Activated CD8-positive, alpha-beta T cell treated with anti-CD3 and anti-CD28 coated beads for 36 hours (primary cell): ENCODE data around the gene TAB2. TPM values are rescaled to one million over a fixed set of nuclear protein-coding genes. Genes with fewer than 3 reads are reported as not detected.
A peak's percentile ranks its signal among the peaks of the same experiment; 100 is the strongest.
"Not testable (repeated sequence)": the region's sequence is repeated elsewhere in the genome, so short reads cannot be mapped to it uniquely, and the experiment has no call there.

Experiments
- ATAC-seq: fragments of 200-7000 bp; cut with Tn5 transposase; one replicate; pipeline ENCODE4 v1.10.0; 2021; ENCODE audit warnings: mild to moderate bottlenecking, moderate library complexity
- CTCF ChIA-PET: fragments of 350-600 bp; sonication (Branson Sonifier 250); formaldehyde crosslinking; loops from one replicate; lab custom pipeline; 2021; ENCODE audit warnings: antibody characterized with exemption; lab: Charles Lee
- POLR2A ChIA-PET: fragments of 350-600 bp; sonication (Branson Sonifier 250); formaldehyde crosslinking; loops from one replicate; lab custom pipeline; 2021; ENCODE audit warnings: antibody characterized with exemption; lab: Charles Lee
- DNase-seq: peaks from one replicate; pipeline ENCODE4 v3.0.0-alpha.2; 2020
- H3K27ac Mint-ChIP-seq: one replicate; pipeline ENCODE4 v1.8.0; 2021; ENCODE audit warnings: mild to moderate bottlenecking, mixed read lengths
- H3K27me3 Mint-ChIP-seq: one replicate; pipeline ENCODE4 v1.8.0; 2021; ENCODE audit warnings: mixed read lengths
- H3K36me3 Mint-ChIP-seq: one replicate; pipeline ENCODE4 v1.8.0; 2021; ENCODE audit warnings: low read depth, mixed read lengths
- H3K4me1 Mint-ChIP-seq: one replicate; pipeline ENCODE4 v1.8.0; 2021; ENCODE audit warnings: low read depth, mixed read lengths
- H3K4me3 Mint-ChIP-seq: one replicate; pipeline ENCODE4 v1.8.0; 2021; ENCODE audit warnings: mild to moderate bottlenecking, moderate library complexity, mixed read lengths
- H3K9me3 Mint-ChIP-seq: one replicate; pipeline ENCODE4 v1.8.0; 2021; ENCODE audit warnings: mixed read lengths
- CTCF ChIP-seq: fragments of 200-600 bp; IDR thresholded peaks from one replicate; pipeline ENCODE4 v1.8.0; 2022; ENCODE audit warnings: antibody characterized with exemption, mild to moderate bottlenecking
- intact Hi-C: fragments of 100-400 bp; cut with micrococcal nuclease; formaldehyde crosslinking; loops from one replicate; pipeline ENCODE4 v1.10.0; 2022
- total RNA-seq, 2 experiments: library from RNA; stranded (reverse); gene quantifications; one replicate each; pipeline ENCODE4 v1.2.3, GENCODE V29; 2021

The TAB2 gene
- total RNA-seq, 2 experiments from 2014 or later: 64.8 to 69.1 TPM

- ChIA-PET POLR2A (interaction anchor here (0.6 to 5.2 kb wide), 19 partner anchors 10 to 286 kb away, joined by 3 to 18 read pairs (median 3); partner anchors contain the start of gene ZC3H12D), CTCF (interaction anchor here (1.2 kb wide), 1 partner anchor 102 kb away, joined by 3 read pairs; no protein-coding TSS in a partner anchor)
- ATAC-seq (peak; percentile 55), DNase-seq (no peak)
- H3K27ac Mint-ChIP-seq: peak overlapping the region; percentile 98
- TF ChIP-seq CTCF: no peak
- H3K4me3 Mint-ChIP-seq: peak overlapping the region; percentile 93
- no peaks in the 10 kb centered on the region for H3K27me3 Mint-ChIP-seq
- H3K4me1 Mint-ChIP-seq: peaks cover 38% of the 10 kb centered on the region
- H3K9me3 Mint-ChIP-seq: no peaks in the 10 kb centered on the region
- intact Hi-C loops: loop anchor here (2.0 to 5.0 kb wide), 4 partner anchors 46 to 236 kb away; no protein-coding TSS in a partner anchor
- H3K36me3 Mint-ChIP-seq: peaks cover 33% of the 10 kb centered on the region
Measured at GRCh38 chr6:149318581-149319286, 1.2 kb downstream of the TAB2 start.

- Mint-ChIP-seq H3K27ac (peak overlapping the region; percentile 98), H3K4me3 (peak overlapping the region; percentile 93), H3K9me3 (no peaks in the 10 kb centered on the region), H3K36me3 (peaks cover 36% of the 10 kb centered on the region), H3K27me3 (no peaks in the 10 kb centered on the region), H3K4me1 (peaks cover 39% of the 10 kb centered on the region)
- ATAC-seq (peak; percentile 3), DNase-seq (no peak)
- ChIA-PET POLR2A (interaction anchor here (0.6 to 5.2 kb wide), 16 partner anchors 9 to 288 kb away, joined by 3 to 18 read pairs (median 3); no protein-coding TSS in a partner anchor), CTCF (interaction anchor here (1.5 kb wide), 1 partner anchor 14 kb away, joined by 7 read pairs; no protein-coding TSS in a partner anchor)
- TF ChIP-seq CTCF: no peak
- intact Hi-C loops: loop anchor here (2.0 to 5.0 kb wide), 4 partner anchors 47 to 237 kb away; no protein-coding TSS in a partner anchor
Measured at GRCh38 chr6:149319422-149319821, 1.9 kb downstream of the TAB2 start.

GRCh38 chr6:149320016-149320415, 2.5 kb downstream of the TAB2 start:
- intact Hi-C loops: loop anchor here (5.0 kb wide), 1 partner anchor 47 kb away; no protein-coding TSS in a partner anchor
- ATAC-seq, H3K9me3 Mint-ChIP-seq, H3K27me3 Mint-ChIP-seq: not testable (repeated sequence)
- ChIA-PET POLR2A (interaction anchor here (1.0 to 5.2 kb wide), 11 partner anchors 8 to 288 kb away, joined by 3 to 18 read pairs (median 3); no protein-coding TSS in a partner anchor), CTCF (interaction anchor here (1.5 kb wide), 1 partner anchor 13 kb away, joined by 7 read pairs; no protein-coding TSS in a partner anchor)
- peaks cover 44% of the 10 kb centered on the region for H3K4me1 Mint-ChIP-seq
- peak overlapping the region; percentile 93 for H3K4me3 Mint-ChIP-seq
- peaks cover 38% of the 10 kb centered on the region for H3K36me3 Mint-ChIP-seq
- peak; percentile 37 for DNase-seq
- peak overlapping the region; percentile 98 for H3K27ac Mint-ChIP-seq

GRCh38 chr6:149320796-149321195, 3.3 kb downstream of the TAB2 start:
- intact Hi-C loops: loop anchor here (5.0 kb wide), 1 partner anchor 47 kb away; no protein-coding TSS in a partner anchor
- POLR2A ChIA-PET: interaction anchor here (0.8 to 5.2 kb wide), 3 partner anchors 105 to 288 kb away, joined by 4 to 18 read pairs (median 6); no protein-coding TSS in a partner anchor
- no peaks in the 10 kb centered on the region for H3K27me3 Mint-ChIP-seq

More at GRCh38 chr6:149320796-149321195, 3.3 kb downstream of the TAB2 start:
- peaks cover 45% of the 10 kb centered on the region for H3K4me1 Mint-ChIP-seq
- ATAC-seq (no peak), DNase-seq (no peak)
- CTCF ChIA-PET: interaction anchor here (1.0 to 3.3 kb wide), 3 partner anchors 13 to 224 kb away, joined by 3 to 17 read pairs (median 7); no protein-coding TSS in a partner anchor
- peak overlapping the region; percentile 93 for H3K4me3 Mint-ChIP-seq
- peaks cover 44% of the 10 kb centered on the region for H3K36me3 Mint-ChIP-seq
- H3K27ac Mint-ChIP-seq: peak overlapping the region; percentile 98
- no peaks in the 10 kb centered on the region for H3K9me3 Mint-ChIP-seq
- no peak for TF ChIP-seq CTCF
